HepG2 (cell line): ENCODE measurements around the gene ZBTB48. TPM values are rescaled to one million over a fixed set of nuclear protein-coding genes. Genes with fewer than 3 reads are reported as not detected.

Experiments
- ASH2L ChIP-seq: fragments of 300-600, 200-600 bp; sonication (generic); IDR thresholded peaks from 2 replicates; pipeline ENCODE4 v1.7.0; 2017; ENCODE audit warnings: low read depth, mild to moderate bottlenecking, moderate library complexity, mixed read lengths, low read length; ENCODE audit not compliant: insufficient read length
- E2F2 ChIP-seq: sonication (generic); formaldehyde crosslinking; IDR thresholded peaks from 2 replicates; pipeline ENCODE4 v1.4.0; 2020; ENCODE audit warnings: missing genetic modification reagents, borderline replicate concordance
- FOXK1 ChIP-seq: sonication (generic); formaldehyde crosslinking; IDR thresholded peaks from 2 replicates; pipeline ENCODE4 v1.4.0; 2020; ENCODE audit warnings: low read depth, missing genetic modification reagents, borderline replicate concordance
- HOXA3 ChIP-seq: sonication (generic); formaldehyde crosslinking; IDR thresholded peaks from 2 replicates; pipeline ENCODE4 v1.5.0; 2020; ENCODE audit warnings: missing genetic modification reagents
- KMT2B ChIP-seq: IDR thresholded peaks from 2 replicates; pipeline ENCODE4 v1.6.1; 2016; ENCODE audit warnings: missing genetic modification reagents, missing compliant biosample characterization
- MXD1 ChIP-seq: sonication (generic); formaldehyde crosslinking; IDR thresholded peaks from 2 replicates; pipeline ENCODE4 v1.4.0; 2020; ENCODE audit warnings: mild to moderate bottlenecking, missing genetic modification reagents
- MXI1 ChIP-seq: IDR thresholded peaks from 3 replicates; pipeline ENCODE4 v1.6.1; 2012; ENCODE audit warnings: low read depth, low read length, inconsistent platforms, borderline replicate concordance
- NR1H2 ChIP-seq: sonication (generic); formaldehyde crosslinking; IDR thresholded peaks from 2 replicates; pipeline ENCODE4 v1.8.1; 2022; ENCODE audit warnings: low read depth, missing genetic modification reagents, borderline replicate concordance
- PAF1 ChIP-seq: IDR thresholded peaks from 2 replicates; pipeline ENCODE4 v1.6.1; 2016; ENCODE audit warnings: missing genetic modification reagents, missing compliant biosample characterization
- RAD51 ChIP-seq: fragments of 450-650 bp; IDR thresholded peaks from 2 replicates; pipeline ENCODE4 v1.6.1; 2016; ENCODE audit warnings: borderline replicate concordance
- RARA ChIP-seq: IDR thresholded peaks from 2 replicates; pipeline ENCODE4 v1.6.1; 2016; ENCODE audit warnings: missing genetic modification reagents, missing compliant biosample characterization
- RBFOX2 ChIP-seq: fragments of 200-400 bp; formaldehyde crosslinking; IDR thresholded peaks from 2 replicates; pipeline ENCODE4 v1.6.1; 2017; ENCODE audit warnings: low read depth, mild to moderate bottlenecking, low read length
- THAP8 ChIP-seq: sonication (generic); formaldehyde crosslinking; IDR thresholded peaks from 2 replicates; pipeline ENCODE4 v1.5.1; 2020; ENCODE audit warnings: missing genetic modification reagents, mild to moderate bottlenecking, borderline replicate concordance
- ZNF12 ChIP-seq: sonication (generic); formaldehyde crosslinking; IDR thresholded peaks from 2 replicates; pipeline ENCODE4 v1.5.0; 2020; ENCODE audit warnings: missing genetic modification reagents
- ZNF296 ChIP-seq: sonication (generic); formaldehyde crosslinking; conservative IDR thresholded peaks from 2 replicates; pipeline ENCODE4 v1.5.0; 2020; ENCODE audit warnings: mild to moderate bottlenecking, missing genetic modification reagents
- ZNF773 ChIP-seq: sonication (generic); formaldehyde crosslinking; IDR thresholded peaks from 2 replicates; pipeline ENCODE4 v1.4.0; 2020; ENCODE audit warnings: missing genetic modification reagents, borderline replicate concordance
- polyA plus RNA-seq, 8 experiments: library from polyadenylated mRNA; depleted of rRNA in 3 of 8; stranded (reverse) in 7 of 8; unstranded in 1 of 8; fragments of >200 nt; fragmentation: Illumina TruSeq in 4 of 8; extraction: Trizol in 4 of 8; gene quantifications; 2 replicates each; pipeline versions ENCODE4 v1.2.1 to v1.2.3, GENCODE V29; 2011 to 2016; ENCODE audit warnings: low read depth in 4 of 8, missing spikeins in 1 of 8, mixed read lengths in 1 of 8; ENCODE audit not compliant: insufficient read depth in 1 of 8
- total RNA-seq, 5 experiments: library from RNA; depleted of rRNA; stranded (reverse); fragments of >200 nt; fragmentation: Illumina TruSeq; extraction: Trizol; gene quantifications; 2 replicates each; pipeline ENCODE4 v1.2.3, GENCODE V29; 2016; ENCODE audit warnings: low read depth in 1 of 5
- TF ChIP-seq, protein P1 (sequence below): sonication (generic); formaldehyde crosslinking; IDR thresholded peaks from 2 replicates; pipeline ENCODE4 v1.9.0; 2022; ENCODE audit warnings: low read depth, missing genetic modification reagents
- TF ChIP-seq, protein P2 (sequence below): sonication (generic); formaldehyde crosslinking; IDR thresholded peaks from 2 replicates; pipeline ENCODE4 v1.4.0; 2020; ENCODE audit warnings: missing genetic modification reagents, mild to moderate bottlenecking, borderline replicate concordance

ZBTB48 gene
- total and polyA plus RNA-seq, 2 of the 13 experiments (the other 11 are each of a cell fraction or from before 2014, with no cell fraction given) = 13.0 to 17.1 TPM

DNA sequence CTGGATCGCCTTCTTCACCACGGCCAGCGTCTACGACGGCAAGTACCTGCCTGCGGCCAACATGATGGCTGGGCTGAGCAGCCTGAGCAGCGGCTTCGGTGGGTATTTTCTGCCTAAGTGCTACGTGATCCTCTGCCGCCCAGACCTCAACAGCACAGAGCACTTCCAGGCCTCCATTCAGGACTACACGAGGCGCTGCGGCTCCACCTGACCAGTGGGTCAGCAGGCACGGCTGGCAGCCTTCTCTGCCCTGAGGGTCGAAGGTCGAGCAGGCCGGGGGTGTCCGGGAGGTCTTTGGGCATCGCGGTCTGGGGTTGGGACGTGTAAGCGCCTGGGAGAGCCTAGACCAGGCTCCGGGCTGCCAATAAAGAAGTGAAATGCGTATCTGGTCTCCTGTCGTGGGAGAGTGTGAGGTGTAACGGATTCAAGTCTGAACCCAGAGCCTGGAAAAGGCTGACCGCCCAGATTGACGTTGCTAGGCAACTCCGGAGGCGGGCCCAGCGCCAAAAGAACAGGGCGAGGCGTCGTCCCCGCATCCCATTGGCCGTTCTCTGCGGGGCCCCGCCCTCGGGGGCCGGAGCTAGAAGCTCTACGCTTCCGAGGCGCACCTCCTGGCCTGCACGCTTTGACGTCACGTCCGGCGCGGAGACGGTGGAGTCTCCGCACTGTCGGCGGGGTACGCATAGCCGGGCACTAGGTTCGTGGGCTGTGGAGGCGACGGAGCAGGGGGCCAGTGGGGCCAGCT lies at the start of gene ZBTB48 (continued):
- TF ChIP-seq ZNF773 = 0 out of 2 replicates have a peak, but pooled peaks have one; percentile 42
- no peak for TF ChIP-seq PAF1 (CRISPR knock-in tag)
- peak; percentile 77 for TF ChIP-seq ZNF12 (CRISPR knock-in tag)
- TF ChIP-seq HOXA3 (CRISPR knock-in tag) = peak; percentile 91
- TF ChIP-seq, protein P1, sequence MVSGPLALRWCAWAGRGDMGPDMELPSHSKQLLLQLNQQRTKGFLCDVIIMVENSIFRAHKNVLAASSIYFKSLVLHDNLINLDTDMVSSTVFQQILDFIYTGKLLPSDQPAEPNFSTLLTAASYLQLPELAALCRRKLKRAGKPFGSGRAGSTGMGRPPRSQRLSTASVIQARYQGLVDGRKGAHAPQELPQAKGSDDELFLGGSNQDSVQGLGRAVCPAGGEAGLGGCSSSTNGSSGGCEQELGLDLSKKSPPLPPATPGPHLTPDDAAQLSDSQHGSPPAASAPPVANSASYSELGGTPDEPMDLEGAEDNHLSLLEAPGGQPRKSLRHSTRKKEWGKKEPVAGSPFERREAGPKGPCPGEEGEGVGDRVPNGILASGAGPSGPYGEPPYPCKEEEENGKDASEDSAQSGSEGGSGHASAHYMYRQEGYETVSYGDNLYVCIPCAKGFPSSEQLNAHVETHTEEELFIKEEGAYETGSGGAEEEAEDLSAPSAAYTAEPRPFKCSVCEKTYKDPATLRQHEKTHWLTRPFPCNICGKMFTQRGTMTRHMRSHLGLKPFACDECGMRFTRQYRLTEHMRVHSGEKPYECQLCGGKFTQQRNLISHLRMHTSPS = 0 out of 2 replicates have a peak, but pooled peaks have one; percentile 53
- TF ChIP-seq MXI1 = peak; percentile 36; the same call in 1 of the 3 replicates
- TF ChIP-seq KMT2B (CRISPR knock-in tag) = peak; percentile 53; the same call in 1 of the 2 replicates
- no peak for TF ChIP-seq NR1H2 (CRISPR knock-in tag)
- TF ChIP-seq ASH2L = peak; percentile 46
- 0 out of 2 replicates have a peak, but pooled peaks have one; percentile 18 for TF ChIP-seq RARA (CRISPR knock-in tag)
- TF ChIP-seq RAD51 = no peak
- peak; percentile 45 for TF ChIP-seq MXD1
- 0 out of 2 replicates have a peak, but pooled peaks have one; percentile 60 for TF ChIP-seq THAP8 (CRISPR knock-in tag)
- 0 out of 2 replicates have a peak, but pooled peaks have one; percentile 42 for TF ChIP-seq ZNF296
- 0 out of 2 replicates have a peak, but pooled peaks have one; percentile 5 for TF ChIP-seq E2F2 (CRISPR knock-in tag)
- peak; percentile 14; the same call in 1 of the 2 replicates for TF ChIP-seq FOXK1 (CRISPR knock-in tag)
- peak; percentile 92 for TF ChIP-seq RBFOX2
- TF ChIP-seq, protein P2, sequence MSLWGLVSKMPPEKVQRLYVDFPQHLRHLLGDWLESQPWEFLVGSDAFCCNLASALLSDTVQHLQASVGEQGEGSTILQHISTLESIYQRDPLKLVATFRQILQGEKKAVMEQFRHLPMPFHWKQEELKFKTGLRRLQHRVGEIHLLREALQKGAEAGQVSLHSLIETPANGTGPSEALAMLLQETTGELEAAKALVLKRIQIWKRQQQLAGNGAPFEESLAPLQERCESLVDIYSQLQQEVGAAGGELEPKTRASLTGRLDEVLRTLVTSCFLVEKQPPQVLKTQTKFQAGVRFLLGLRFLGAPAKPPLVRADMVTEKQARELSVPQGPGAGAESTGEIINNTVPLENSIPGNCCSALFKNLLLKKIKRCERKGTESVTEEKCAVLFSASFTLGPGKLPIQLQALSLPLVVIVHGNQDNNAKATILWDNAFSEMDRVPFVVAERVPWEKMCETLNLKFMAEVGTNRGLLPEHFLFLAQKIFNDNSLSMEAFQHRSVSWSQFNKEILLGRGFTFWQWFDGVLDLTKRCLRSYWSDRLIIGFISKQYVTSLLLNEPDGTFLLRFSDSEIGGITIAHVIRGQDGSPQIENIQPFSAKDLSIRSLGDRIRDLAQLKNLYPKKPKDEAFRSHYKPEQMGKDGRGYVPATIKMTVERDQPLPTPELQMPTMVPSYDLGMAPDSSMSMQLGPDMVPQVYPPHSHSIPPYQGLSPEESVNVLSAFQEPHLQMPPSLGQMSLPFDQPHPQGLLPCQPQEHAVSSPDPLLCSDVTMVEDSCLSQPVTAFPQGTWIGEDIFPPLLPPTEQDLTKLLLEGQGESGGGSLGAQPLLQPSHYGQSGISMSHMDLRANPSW (CRISPR knock-in tag) = peak; percentile 65; the same call in 1 of the 2 replicates
